ENCODE results near the gene NDUFV2.

NDUFV2 gene

DNA sequence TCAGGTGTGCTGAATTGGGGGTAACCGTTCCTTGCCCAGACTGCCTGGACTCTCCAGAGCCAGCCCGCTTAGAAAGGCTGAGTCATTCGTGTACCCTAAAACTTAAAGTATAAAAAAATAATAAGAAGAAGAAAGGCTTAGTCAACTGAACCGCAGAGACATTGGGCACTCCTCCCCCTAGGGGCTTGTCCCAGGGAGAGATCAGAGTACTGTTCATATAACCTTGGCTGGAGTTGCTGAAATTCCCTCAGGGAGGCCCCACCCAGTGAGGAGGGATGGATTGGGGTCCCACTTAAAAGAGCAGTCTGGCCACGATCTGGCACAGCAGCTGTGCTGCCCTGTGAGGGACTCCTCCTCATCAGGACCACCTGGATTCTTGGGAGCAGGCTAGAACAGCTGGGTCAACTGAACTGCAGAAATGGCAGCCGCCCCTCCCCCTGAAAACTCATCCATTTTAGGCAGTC is 71.3 kb downstream of the NDUFV2 start:
- Histone ChIP-seq H2AFZ (ENCODE audit: low read length, unreplicated experiment) (no peak overlapping the region), H3K36me3 (ENCODE audit: insufficient read depth, low read length) (no peaks in the 10 kb centered on the region), H3K79me2 (ENCODE audit: control insufficient read depth, insufficient read depth, low read length, unreplicated experiment) (peaks cover 72% of the 10 kb centered on the region), H3K4me3 (ENCODE audit: low read depth, low read length) (no peak overlapping the region), H3K27me3 (ENCODE audit: insufficient read depth, low read length) (no peaks in the 10 kb centered on the region), H3K4me1 (ENCODE audit: control insufficient read depth, insufficient read depth, low read length, unreplicated experiment) (peaks cover 6% of the 10 kb centered on the region), H3K27ac (ENCODE audit: low read depth, low read length) (no peak overlapping the region)

DNA sequence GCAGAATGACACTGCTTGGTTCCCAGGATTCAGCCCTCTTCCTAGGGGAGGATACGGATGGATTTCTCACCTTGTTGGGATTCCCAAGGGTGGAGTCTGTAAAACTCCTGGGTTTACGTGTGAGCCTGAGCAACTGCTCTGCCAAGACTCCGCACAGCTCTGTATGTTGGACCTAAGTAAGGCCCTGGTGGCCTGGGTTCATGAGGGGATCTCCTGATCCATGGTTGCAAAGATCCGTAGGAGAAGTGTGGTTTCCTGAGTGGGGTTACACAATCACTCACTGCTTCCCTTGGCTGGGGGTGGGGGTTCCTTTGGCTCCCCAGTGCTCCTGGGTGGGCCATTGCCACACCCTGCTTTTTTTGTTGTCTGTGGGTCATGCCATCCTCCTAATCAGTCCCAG is 71.8 kb downstream of the NDUFV2 start:
- H3K27ac ChIP-seq (ENCODE audit: low read depth, low read length) = no peak overlapping the region
- no peak overlapping the region for H2AFZ ChIP-seq (ENCODE audit: low read length, unreplicated experiment)
- H3K4me1 ChIP-seq (ENCODE audit: control insufficient read depth, insufficient read depth, low read length, unreplicated experiment) = peaks cover 6% of the 10 kb centered on the region
- H3K4me3 ChIP-seq (ENCODE audit: low read depth, low read length) = no peak overlapping the region
- no peaks in the 10 kb centered on the region for H3K27me3 ChIP-seq (ENCODE audit: insufficient read depth, low read length)
- H3K79me2 ChIP-seq (ENCODE audit: control insufficient read depth, insufficient read depth, low read length, unreplicated experiment) = peaks cover 77% of the 10 kb centered on the region
- H3K36me3 ChIP-seq (ENCODE audit: insufficient read depth, low read length) = no peaks in the 10 kb centered on the region; the same call in 1 of the 2 replicates

DNA sequence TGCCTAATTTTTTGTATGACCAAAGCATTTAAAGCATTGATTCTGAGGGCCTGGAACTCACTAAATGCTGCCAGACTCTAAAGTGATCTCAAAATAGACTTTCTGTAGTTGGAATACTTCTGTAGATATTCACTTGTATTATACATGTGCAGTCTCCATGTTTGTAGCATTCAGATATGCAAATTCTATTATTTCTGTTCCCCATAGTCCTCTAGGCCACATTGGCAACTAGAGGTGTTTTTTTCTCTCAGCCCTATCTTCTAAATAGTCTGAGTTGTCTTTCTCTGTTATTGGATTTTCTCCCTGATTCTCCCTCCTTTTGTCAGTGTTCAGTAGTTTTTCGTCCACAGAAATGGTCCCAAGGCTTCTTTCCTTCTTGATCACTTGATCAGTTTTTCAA is 72.6 kb downstream of the NDUFV2 start:
- H3K27me3 ChIP-seq (ENCODE audit: insufficient read depth, low read length) = no peaks in the 10 kb centered on the region

DNA sequence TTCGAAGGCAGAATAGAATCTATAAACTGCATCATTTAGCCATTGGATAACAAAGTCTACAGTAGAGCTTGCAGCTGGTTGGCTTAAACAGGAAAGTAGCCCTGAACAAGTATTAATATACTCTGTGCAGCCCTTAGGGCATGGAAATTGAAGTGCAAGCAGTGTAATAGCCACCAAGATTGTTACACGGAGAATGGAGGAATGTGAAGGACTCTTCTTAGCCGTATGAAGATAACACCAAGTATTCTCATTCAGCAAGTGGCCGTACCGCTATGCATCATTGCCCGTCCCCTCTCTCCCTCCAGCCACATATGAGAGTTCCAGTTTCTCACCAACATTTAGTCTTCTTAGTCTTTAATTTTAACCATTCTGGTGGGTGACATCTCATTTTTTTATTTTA is 74.5 kb downstream of the NDUFV2 start:
- no peak overlapping the region for H3K4me3 ChIP-seq (ENCODE audit: low read depth, low read length)
- peaks cover 6% of the 10 kb centered on the region for H3K4me1 ChIP-seq (ENCODE audit: control insufficient read depth, insufficient read depth, low read length, unreplicated experiment)
- no peaks in the 10 kb centered on the region; the same call in 1 of the 2 replicates for H3K36me3 ChIP-seq (ENCODE audit: insufficient read depth, low read length)
- no peaks in the 10 kb centered on the region for H3K27me3 ChIP-seq (ENCODE audit: insufficient read depth, low read length)
- peaks cover 93% of the 10 kb centered on the region for H3K79me2 ChIP-seq (ENCODE audit: control insufficient read depth, insufficient read depth, low read length, unreplicated experiment)
- no peak overlapping the region for H3K27ac ChIP-seq (ENCODE audit: low read depth, low read length)
- H2AFZ ChIP-seq (ENCODE audit: low read length, unreplicated experiment) = no peak overlapping the region

More for the DNA sequence above, 72.6 kb downstream of the NDUFV2 start:
- Histone ChIP-seq H3K79me2 (ENCODE audit: control insufficient read depth, insufficient read depth, low read length, unreplicated experiment) (peaks cover 85% of the 10 kb centered on the region), H3K27ac (ENCODE audit: low read depth, low read length) (no peak overlapping the region), H3K4me3 (ENCODE audit: low read depth, low read length) (no peak overlapping the region), H2AFZ (ENCODE audit: low read length, unreplicated experiment) (no peak overlapping the region), H3K4me1 (ENCODE audit: control insufficient read depth, insufficient read depth, low read length, unreplicated experiment) (peaks cover 6% of the 10 kb centered on the region), H3K36me3 (ENCODE audit: insufficient read depth, low read length) (no peaks in the 10 kb centered on the region; the same call in 1 of the 2 replicates)

DNA sequence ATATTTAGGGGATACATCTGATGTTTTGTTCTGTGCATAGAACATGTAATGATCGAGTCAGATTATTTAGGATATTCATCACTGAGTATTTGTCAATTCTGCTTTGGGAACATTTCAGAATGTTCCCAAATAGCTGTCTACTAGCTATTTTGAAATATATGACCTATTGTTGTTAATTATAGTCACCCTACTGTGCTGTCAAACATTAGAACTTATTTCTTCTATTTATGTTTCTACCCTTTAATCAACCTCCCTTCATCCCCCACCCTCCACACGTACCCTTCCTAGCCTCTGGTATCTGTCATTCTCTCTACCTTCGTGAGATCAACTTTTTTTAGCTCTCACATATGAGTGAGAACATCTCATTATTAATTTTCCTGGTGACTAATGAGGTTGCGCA is 75.0 kb downstream of the NDUFV2 start:
- H3K27me3 ChIP-seq (ENCODE audit: insufficient read depth, low read length) = no peaks in the 10 kb centered on the region
- H3K27ac ChIP-seq (ENCODE audit: low read depth, low read length) = no peak overlapping the region
- peaks cover 3% of the 10 kb centered on the region for H3K36me3 ChIP-seq (ENCODE audit: insufficient read depth, low read length)
- peaks cover 6% of the 10 kb centered on the region for H3K4me1 ChIP-seq (ENCODE audit: control insufficient read depth, insufficient read depth, low read length, unreplicated experiment)
- H3K4me3 ChIP-seq (ENCODE audit: low read depth, low read length) = no peak overlapping the region
- no peak overlapping the region for H2AFZ ChIP-seq (ENCODE audit: low read length, unreplicated experiment)
- peaks cover 91% of the 10 kb centered on the region for H3K79me2 ChIP-seq (ENCODE audit: control insufficient read depth, insufficient read depth, low read length, unreplicated experiment)

DNA sequence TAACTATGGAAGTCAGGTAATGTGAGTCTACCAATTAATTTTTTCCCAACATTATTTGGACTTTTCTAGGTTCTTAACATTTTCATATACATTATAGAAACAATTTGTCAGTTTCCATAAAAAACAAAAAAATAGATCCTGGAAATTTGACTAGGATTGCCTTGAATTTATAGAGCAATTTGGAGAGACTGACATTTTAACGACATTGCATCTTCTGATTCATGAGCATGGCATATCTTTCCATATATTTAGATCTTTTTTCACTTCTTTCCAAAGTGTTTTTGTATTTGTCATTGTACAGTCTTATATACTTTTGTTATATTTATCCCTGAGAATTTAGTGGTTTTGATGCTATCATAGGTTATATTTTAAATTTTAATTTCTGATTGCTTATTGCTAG is 76.1 kb downstream of the NDUFV2 start:
- Histone ChIP-seq H3K27ac (ENCODE audit: low read depth, low read length) (no peak overlapping the region), H3K4me1 (ENCODE audit: control insufficient read depth, insufficient read depth, low read length, unreplicated experiment) (peaks cover 6% of the 10 kb centered on the region), H3K4me3 (ENCODE audit: low read depth, low read length) (no peak overlapping the region), H3K79me2 (ENCODE audit: control insufficient read depth, insufficient read depth, low read length, unreplicated experiment) (peaks cover 86% of the 10 kb centered on the region), H3K36me3 (ENCODE audit: insufficient read depth, low read length) (peaks cover 14% of the 10 kb centered on the region), H2AFZ (ENCODE audit: low read length, unreplicated experiment) (no peak overlapping the region), H3K27me3 (ENCODE audit: insufficient read depth, low read length) (no peaks in the 10 kb centered on the region)

DNA sequence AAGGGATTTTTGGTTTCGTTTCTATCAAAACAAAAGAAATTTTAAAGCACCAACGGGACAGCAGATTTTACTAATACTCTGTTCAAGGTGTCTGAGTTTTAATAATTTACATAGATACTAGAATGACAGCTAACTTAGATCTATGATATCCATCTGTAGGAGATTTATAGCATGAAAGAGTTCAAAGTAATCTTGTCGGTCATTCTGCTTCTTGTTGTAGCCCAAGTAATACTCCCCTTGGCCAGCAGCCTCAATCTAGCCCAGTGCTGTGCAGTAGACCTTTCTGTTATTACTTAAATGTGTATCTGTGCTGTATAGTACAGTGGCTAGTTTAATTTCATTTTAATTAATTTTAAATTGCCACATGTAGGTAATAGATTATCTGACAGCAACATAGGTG is 78.8 kb downstream of the NDUFV2 start:
- Histone ChIP-seq H3K27me3 (ENCODE audit: insufficient read depth, low read length) (no peaks in the 10 kb centered on the region), H3K79me2 (ENCODE audit: control insufficient read depth, insufficient read depth, low read length, unreplicated experiment) (peaks cover 61% of the 10 kb centered on the region), H3K4me1 (ENCODE audit: control insufficient read depth, insufficient read depth, low read length, unreplicated experiment) (peaks cover 8% of the 10 kb centered on the region), H3K4me3 (ENCODE audit: low read depth, low read length) (peak overlapping the region; percentile 55), H3K36me3 (ENCODE audit: insufficient read depth, low read length) (peaks cover 31% of the 10 kb centered on the region), H2AFZ (ENCODE audit: low read length, unreplicated experiment) (no peak overlapping the region), H3K27ac (ENCODE audit: low read depth, low read length) (no peak overlapping the region)

DNA sequence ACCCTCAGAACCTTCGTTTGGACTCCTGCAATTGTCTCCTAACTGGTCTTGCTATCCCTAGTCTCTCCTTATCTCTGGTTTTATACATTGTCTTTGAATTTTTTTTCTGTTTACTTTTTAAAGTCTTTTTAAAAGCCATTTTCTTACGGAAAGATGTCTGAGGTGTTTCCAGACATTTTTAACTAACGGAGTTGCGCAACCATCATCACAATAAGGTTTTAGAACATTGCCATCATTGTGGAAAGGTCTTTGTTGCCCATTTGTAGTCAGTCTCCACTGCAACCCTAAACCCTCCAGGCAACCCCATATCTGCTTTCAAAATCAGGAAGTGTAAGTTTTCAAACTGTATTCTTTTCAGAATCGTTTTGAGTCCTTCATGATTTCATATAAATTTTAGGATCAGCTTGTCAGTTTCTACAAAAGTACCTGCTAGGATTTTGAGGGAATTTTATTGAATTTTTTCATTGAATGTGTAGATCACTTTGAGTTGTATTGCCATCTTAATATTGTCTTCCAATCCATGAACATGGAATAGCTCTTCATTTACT is 80.4 kb downstream of the NDUFV2 start:
- no peaks in the 10 kb centered on the region for H3K27me3 ChIP-seq (ENCODE audit: insufficient read depth, low read length)
- no peak overlapping the region for H2AFZ ChIP-seq (ENCODE audit: low read length, unreplicated experiment)
- H3K4me3 ChIP-seq (ENCODE audit: low read depth, low read length) = no peak overlapping the region
- H3K4me1 ChIP-seq (ENCODE audit: control insufficient read depth, insufficient read depth, low read length, unreplicated experiment) = peaks cover 8% of the 10 kb centered on the region
- H3K36me3 ChIP-seq (ENCODE audit: insufficient read depth, low read length) = peaks cover 31% of the 10 kb centered on the region
- H3K79me2 ChIP-seq (ENCODE audit: control insufficient read depth, insufficient read depth, low read length, unreplicated experiment) = peaks cover 46% of the 10 kb centered on the region
- H3K27ac ChIP-seq (ENCODE audit: low read depth, low read length) = no peak overlapping the region
